Kidney (tissue), 14 donors: ENCODE measurements around the gene TENM4. TPM values are rescaled to one million over a fixed set of nuclear protein-coding genes. Genes with fewer than 3 reads are reported as not detected.

Source experiments
- DNase-seq, 5 donors: peaks; one replicate each; pipeline ENCODE4 v3.0.0-alpha.2; 2013 to 2020
- FAIRE-seq: peaks from 2 replicates; lab custom pipeline; 2012; peaks lifted over from hg19 to GRCh38; lab: Jason Lieb, UNC
- H3K27ac ChIP-seq, 2 donors: one replicate each; pipeline ENCODE4 v1.7.0; 2013; ENCODE audit warnings: low read depth in 2 of 2, low read length in 2 of 2, inconsistent platforms in 1 of 2
- H3K27me3 ChIP-seq: one replicate; pipeline ENCODE4 v1.7.1; 2013; ENCODE audit warnings: low read length, inconsistent platforms; ENCODE audit not compliant: control insufficient read depth, insufficient read depth
- H3K36me3 ChIP-seq, 3 donors: one replicate each; pipeline versions ENCODE4 v1.7.0 to v1.7.1; 2013; ENCODE audit warnings: low read length in 3 of 3, control low read depth in 1 of 3, inconsistent platforms in 1 of 3; ENCODE audit not compliant: insufficient read depth in 3 of 3, control insufficient read depth in 2 of 3
- H3K4me1 ChIP-seq, 3 donors: one replicate each; pipeline versions ENCODE4 v1.7.0 to v1.7.1; 2013; ENCODE audit warnings: low read length in 3 of 3, inconsistent platforms in 1 of 3, low read depth in 1 of 3; ENCODE audit not compliant: control insufficient read depth in 2 of 3, insufficient read depth in 2 of 3
- H3K4me3 ChIP-seq, 3 donors: one replicate each; pipeline versions ENCODE4 v1.7.0 to v1.8.1; 2013; ENCODE audit warnings: low read length in 3 of 3, control low read depth in 1 of 3, inconsistent platforms in 1 of 3
- H3K9ac ChIP-seq, 3 donors: one replicate each; pipeline versions ENCODE4 v1.7.0 to v1.7.1; 2013; ENCODE audit warnings: low read length in 3 of 3, control low read depth in 1 of 3, inconsistent platforms in 1 of 3
- H3K9me3 ChIP-seq, 3 donors: one replicate each; pipeline versions ENCODE4 v1.7.0 to v1.7.1; 2013; ENCODE audit warnings: low read length in 3 of 3, control low read depth in 1 of 3, inconsistent platforms in 1 of 3; ENCODE audit not compliant: control insufficient read depth in 2 of 3, insufficient read depth in 1 of 3
- intact Hi-C: fragments of 100-400 bp; cut with DNase I; formaldehyde crosslinking; loops from one replicate; pipeline ENCODE4 v1.11.1; 2022
- polyA plus RNA-seq: library from polyadenylated mRNA; stranded (reverse); fragments of 350-450 nt; fragmentation: Illumina TruSeq; extraction: RNeasy Lipid Tissue Mini Kit (QIAGEN cat#74804); gene quantifications from one replicate; pipeline ENCODE4 v1.2.3, GENCODE V29; 2014; ENCODE audit warnings: low read depth, low replicate concordance; ENCODE audit not compliant: insufficient read depth
- total RNA-seq: library from RNA; stranded (reverse); fragmentation: NEBNext Ultra II Directional; extraction: Animal tissue kit (Norgen Biotek cat#: 25700); gene quantifications from one replicate; pipeline ENCODE4 v1.2.1, GENCODE V29; 2021
- TF ChIP-seq, protein P1 (sequence below): IDR thresholded peaks from 3 replicates; pipeline ENCODE4 v1.5.1; 2012; ENCODE audit warnings: mild to moderate bottlenecking, moderate library complexity, borderline replicate concordance; ENCODE audit not compliant: insufficient read depth; ENCODE audit errors: extremely low read depth
- donor health status: control.
- donor health status: control.
- donor health status: control.
- donor health status: control.
- donor health status: control.
- donor health status: DM: yes; HTN: yes; CAD: no.
- donor health status: Normal renal cell carcinoma (clear cell type).

Gene TENM4
- total and polyA plus RNA-seq, 2 donors from 2014 or later: 0.34 to 31.0 TPM

GRCh38 chr11:78958444-78958843 lies 482.4 kb downstream of the TENM4 start:
- Histone ChIP-seq H3K9ac (no peak overlapping the region), H3K4me1 (no peaks in the 10 kb centered on the region), H3K36me3 (no peaks in the 10 kb centered on the region), H3K27me3 (no peaks in the 10 kb centered on the region), H3K9me3 (no peaks in the 10 kb centered on the region), H3K27ac (no peak overlapping the region), H3K4me3 (no peak overlapping the region)
- TF ChIP-seq, protein P1, sequence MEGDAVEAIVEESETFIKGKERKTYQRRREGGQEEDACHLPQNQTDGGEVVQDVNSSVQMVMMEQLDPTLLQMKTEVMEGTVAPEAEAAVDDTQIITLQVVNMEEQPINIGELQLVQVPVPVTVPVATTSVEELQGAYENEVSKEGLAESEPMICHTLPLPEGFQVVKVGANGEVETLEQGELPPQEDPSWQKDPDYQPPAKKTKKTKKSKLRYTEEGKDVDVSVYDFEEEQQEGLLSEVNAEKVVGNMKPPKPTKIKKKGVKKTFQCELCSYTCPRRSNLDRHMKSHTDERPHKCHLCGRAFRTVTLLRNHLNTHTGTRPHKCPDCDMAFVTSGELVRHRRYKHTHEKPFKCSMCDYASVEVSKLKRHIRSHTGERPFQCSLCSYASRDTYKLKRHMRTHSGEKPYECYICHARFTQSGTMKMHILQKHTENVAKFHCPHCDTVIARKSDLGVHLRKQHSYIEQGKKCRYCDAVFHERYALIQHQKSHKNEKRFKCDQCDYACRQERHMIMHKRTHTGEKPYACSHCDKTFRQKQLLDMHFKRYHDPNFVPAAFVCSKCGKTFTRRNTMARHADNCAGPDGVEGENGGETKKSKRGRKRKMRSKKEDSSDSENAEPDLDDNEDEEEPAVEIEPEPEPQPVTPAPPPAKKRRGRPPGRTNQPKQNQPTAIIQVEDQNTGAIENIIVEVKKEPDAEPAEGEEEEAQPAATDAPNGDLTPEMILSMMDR: no peak
- no peak for DNase-seq
- intact Hi-C loops: no loop called here
- FAIRE-seq: no peak

- TF ChIP-seq, protein P1: no peak
- H3K4me1 ChIP-seq: no peaks in the 10 kb centered on the region
- no peaks in the 10 kb centered on the region for H3K27me3 ChIP-seq
- FAIRE-seq (no peak), DNase-seq (no peak)
- no peak overlapping the region for H3K4me3 ChIP-seq
- no peaks in the 10 kb centered on the region for H3K36me3 ChIP-seq
- no peaks in the 10 kb centered on the region for H3K9me3 ChIP-seq
- H3K27ac ChIP-seq: no peak overlapping the region
- intact Hi-C loops: no loop called here
- no peak overlapping the region for H3K9ac ChIP-seq
These were observed 483.2 kb downstream of the TENM4 start for GRCh38 chr11:78957476-78958245.

DNA sequence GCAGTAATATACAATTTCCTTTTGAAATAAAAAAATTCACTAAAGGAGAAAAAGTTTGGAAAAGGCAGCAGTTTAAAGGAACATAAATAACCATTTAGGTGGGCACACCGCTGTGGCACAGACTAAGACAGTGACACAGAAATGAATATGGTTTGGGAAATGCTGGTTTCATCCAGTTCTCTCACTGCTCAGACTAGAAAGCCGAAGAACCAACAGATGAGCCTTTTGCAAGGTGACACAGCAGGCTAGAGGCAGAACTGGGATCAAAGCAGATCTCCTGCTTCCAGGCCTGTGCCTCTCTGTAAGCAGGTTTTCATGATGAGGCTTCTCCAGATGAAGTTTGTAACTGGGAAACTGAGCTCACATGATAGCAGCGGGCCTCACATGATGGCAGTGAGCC lies 486.1 kb downstream of the TENM4 start:
- no peak overlapping the region for H3K4me3 ChIP-seq
- H3K27ac ChIP-seq: no peak overlapping the region
- FAIRE-seq: no peak
- H3K9ac ChIP-seq: no peak overlapping the region
- TF ChIP-seq, protein P1: no peak
- H3K36me3 ChIP-seq: no peaks in the 10 kb centered on the region
- no peak for DNase-seq
- no peaks in the 10 kb centered on the region for H3K9me3 ChIP-seq
- intact Hi-C loops: no loop called here
- no peaks in the 10 kb centered on the region for H3K27me3 ChIP-seq
- H3K4me1 ChIP-seq: no peaks in the 10 kb centered on the region
